ENCODE results near the gene NADSYN1.

Gene NADSYN1

GRCh38 chr11:71474141-71474770 lies 21.3 kb downstream of the NADSYN1 start:
- DNase-seq = no peak

DNA sequence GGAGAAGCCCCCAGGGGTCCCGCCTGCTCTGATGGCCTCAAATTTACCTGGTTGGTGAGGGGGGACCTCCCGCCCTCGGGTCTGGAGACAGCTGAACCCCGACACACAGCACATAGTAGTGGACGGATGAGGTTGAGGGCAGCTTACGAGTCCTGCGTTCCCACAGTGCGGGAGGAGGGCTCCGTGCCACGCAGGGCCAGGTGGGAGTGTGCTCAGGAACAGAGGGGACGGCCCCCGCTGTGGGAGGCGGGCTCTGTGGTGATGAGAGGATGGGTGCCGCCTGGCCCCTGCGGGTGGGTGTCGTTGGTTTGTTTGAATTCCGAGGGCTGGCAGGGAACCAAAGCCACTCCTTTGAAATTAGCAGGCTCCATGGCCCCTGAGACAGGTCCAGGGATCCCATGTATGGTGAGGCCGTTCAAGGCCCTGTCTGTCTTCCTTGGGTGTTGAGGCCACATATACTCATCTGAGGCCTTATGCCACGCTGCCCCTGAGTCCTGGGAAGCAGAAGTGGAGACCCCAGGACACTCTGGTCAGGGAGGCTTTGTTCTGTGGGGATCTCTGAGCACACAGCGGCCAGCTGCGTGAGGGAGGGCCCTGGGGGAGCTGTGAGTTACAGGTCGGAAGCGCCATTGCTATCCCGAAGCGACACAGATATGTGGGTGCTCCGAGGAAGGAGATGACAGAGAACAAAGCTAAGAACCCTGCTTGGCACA lies 21.9 kb downstream of the NADSYN1 start:
- no peak for DNase-seq

DNA sequence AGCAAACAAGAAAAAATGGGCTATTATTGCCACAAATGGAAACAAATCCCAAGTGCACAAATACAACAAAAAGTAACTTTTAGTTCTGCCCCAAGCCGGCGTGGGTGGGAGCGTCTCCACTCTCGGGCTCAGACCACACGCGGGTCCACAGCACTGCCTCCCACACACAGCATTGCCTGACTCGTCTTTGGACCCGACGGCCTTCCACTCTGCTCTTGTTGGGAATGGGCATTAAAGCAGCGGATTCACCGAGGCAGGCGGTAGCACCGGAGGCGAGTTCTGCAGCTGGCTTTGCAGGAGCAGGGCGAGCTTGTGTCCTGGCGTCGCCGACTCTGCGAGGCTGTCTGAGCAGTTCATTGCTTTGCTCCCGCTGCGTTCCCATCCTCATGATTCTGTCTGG lies 23.0 kb downstream of the NADSYN1 start:
- no peak for DNase-seq

GRCh38 chr11:71476926-71477640 lies 24.1 kb downstream of the NADSYN1 start:
- DNase-seq = no peak

DNA sequence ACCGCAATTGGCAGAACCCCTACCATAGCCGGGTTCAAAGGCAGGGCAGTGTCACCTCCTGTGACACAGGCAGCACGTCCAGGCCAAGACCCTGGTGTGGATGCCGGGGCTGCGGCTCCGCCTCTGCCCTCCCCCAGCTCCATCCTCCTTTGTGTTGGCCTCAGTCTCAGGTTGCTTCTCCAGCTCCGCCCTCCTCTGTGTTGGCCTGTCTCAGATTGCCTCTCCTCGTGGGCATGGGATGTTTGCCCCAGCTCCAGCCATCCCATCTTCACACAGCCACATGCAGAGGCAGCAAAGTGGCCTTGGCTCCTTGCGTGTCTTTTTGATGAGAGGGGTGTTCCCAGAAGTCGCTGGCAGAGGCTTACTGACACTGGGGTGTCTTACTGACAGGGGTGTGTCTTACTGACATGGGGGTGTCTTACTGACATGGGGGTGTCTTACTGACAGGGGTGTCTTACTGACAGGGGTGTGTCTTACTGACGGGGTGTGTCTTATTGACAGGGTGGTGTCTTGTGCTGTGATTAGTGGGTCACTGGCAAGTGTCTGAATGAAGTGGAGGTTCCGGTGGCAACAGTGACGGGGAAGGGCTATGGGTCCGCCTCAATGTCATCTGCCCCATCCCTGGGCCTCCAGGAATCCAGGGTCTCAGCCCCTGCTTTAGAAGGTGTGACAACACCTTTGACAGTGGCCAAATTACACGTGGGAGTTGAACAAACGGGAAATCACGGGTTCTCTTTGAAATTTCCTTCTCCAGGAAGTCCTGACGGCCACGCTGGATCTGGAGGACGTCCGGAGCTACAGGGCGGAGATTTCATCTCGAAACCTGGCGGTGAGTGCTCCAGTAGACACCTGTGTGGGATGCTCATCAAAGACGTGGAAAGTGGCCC lies 24.9 kb downstream of the NADSYN1 start:
- no peak for DNase-seq

- no peak for DNase-seq
Measured at GRCh38 chr11:71478528-71478840, 25.5 kb downstream of the NADSYN1 start.

- DNase-seq = no peak
Measured at GRCh38 chr11:71481101-71481960, 28.3 kb downstream of the NADSYN1 start.

GRCh38 chr11:71482216-71482615 lies 29.2 kb downstream of the NADSYN1 start:
- DNase-seq = no peak

DNA sequence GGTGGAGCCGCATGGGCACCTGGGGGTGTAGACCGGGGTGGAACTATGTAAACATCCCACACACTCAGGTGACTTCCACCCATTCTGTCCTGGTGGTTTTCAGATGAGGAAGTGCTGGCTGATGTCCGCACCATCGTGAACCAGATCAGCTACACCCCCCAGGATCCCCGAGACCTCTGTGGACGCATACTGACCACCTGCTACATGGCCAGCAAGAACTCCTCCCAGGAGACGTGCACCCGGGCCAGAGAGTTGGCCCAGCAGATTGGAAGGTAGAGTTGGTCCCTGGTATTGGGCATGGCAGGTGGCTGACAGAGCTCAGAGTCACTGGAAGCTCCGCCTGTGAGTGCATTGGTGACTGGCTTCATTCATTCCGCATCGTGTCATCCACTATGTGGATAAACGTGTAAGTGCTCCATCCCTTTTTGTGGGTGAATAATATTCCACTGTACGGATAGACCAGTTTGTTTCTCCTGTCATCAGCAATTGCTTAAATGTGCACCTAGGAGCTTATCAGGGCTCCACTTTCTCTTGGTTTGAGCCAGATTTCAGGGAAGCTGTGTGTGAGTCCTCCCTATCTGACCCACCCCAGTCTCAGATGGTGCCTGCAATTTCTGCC lies 29.9 kb downstream of the NADSYN1 start:
- no peak for DNase-seq

GRCh38 chr11:71483692-71484091 lies 30.7 kb downstream of the NADSYN1 start:
- no peak for DNase-seq

DNA sequence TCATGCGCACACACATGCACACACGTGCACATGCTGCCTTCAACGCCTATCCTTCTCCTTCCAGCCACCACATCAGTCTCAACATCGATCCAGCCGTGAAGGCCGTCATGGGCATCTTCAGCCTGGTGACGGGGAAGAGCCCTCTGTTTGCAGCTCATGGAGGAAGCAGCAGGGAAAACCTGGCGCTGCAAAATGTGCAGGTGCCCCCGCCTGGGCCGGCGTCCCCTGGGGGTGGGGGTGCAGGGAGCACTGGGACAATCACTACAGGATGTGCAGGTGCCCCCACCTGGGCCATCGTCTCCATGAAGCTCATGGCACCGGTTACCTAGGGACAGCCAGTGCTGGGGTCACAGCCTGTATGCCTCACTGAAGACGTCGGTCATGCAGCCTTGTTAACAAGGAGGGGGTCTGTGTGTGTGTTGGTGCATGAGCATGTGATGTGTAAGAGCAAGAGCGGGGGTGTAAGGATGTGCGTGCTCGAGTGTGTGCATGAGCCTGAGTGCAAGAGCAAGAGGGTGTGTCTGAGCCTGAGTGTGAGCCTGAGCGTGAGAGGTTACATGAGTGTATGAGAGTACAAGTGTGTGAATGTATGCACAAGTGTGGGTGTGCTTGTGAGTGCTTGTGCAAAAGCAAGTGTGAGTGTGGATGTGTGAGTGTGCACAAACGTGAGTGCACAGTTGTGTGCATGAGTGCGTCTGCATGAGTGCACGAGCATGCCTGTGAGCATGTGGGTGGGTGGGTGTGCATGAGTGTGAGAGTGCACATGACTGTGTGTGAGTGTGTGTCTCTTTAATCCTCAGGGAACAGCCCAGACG lies 31.5 kb downstream of the NADSYN1 start:
- no peak for DNase-seq

GRCh38 chr11:71485063-71485399 lies 32.0 kb downstream of the NADSYN1 start:
- DNase-seq = no peak

GRCh38 chr11:71485466-71485865 lies 32.5 kb downstream of the NADSYN1 start:
- no peak for DNase-seq

DNA sequence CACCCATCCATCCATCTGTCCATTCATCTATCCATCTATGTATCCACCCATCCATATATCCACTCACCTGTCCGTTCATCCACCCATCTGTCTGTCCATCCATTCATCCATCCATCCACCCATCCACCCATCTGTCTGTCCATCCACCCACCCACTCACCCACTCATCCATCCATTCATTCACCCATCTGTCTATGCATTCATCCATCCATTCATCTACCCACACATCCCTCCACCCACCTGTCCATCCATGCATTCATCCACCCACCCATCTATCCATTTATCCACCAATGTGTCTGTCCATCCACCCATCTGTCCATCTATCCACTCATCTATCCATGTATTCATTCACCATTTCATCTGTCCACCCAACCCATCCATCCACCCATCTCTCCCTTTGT lies 33.3 kb downstream of the NADSYN1 start:
- DNase-seq = no peak

- no peak for DNase-seq
Measured at GRCh38 chr11:71488681-71489270, 35.8 kb downstream of the NADSYN1 start.

GRCh38 chr11:71489311-71490043 lies 36.5 kb downstream of the NADSYN1 start:
- no peak for DNase-seq

- no peak for DNase-seq
Measured at GRCh38 chr11:71490044-71490730, 37.2 kb downstream of the NADSYN1 start.

- no peak for DNase-seq
Measured at GRCh38 chr11:71490731-71491390, 37.9 kb downstream of the NADSYN1 start.

- no peak for DNase-seq
Measured at GRCh38 chr11:71491531-71491930, 38.5 kb downstream of the NADSYN1 start.
